Keratinocyte (primary cell): ENCODE results near the gene SMAD6. TPM values are rescaled to one million over a fixed set of nuclear protein-coding genes. Genes with fewer than 3 reads are reported as not detected.

Experiments
- DNase-seq: peaks from one replicate; pipeline ENCODE4 v3.0.0-alpha.2; 2011; ENCODE audit warnings: low read depth, missing footprints, low spot score
- FAIRE-seq: peaks from 2 replicates; lab custom pipeline; 2011; peaks lifted over from hg19 to GRCh38; lab: Jason Lieb, UNC
- H2AFZ ChIP-seq: 2 replicates; pipeline ENCODE4 v1.6.0; 2012; ENCODE audit warnings: low read length, control low read depth, inconsistent platforms; ENCODE audit not compliant: control insufficient read depth
- H3K27ac ChIP-seq: 2 replicates; pipeline ENCODE4 v1.5.1; 2011; ENCODE audit warnings: low read length; ENCODE audit not compliant: control insufficient read depth, insufficient read depth
- H3K27me3 ChIP-seq: 3 replicates; pipeline ENCODE4 v1.6.0; 2011; ENCODE audit warnings: low read length; ENCODE audit not compliant: control insufficient read depth, insufficient read depth; ENCODE audit errors: extremely low read depth
- H3K36me3 ChIP-seq, 2 experiments: 2 replicates in 1 of 2; 3 replicates in 1 of 2; pipeline ENCODE4 v1.5.1; 2011; ENCODE audit warnings: low read length in 2 of 2, mild to moderate bottlenecking in 1 of 2; ENCODE audit not compliant: control insufficient read depth in 2 of 2, insufficient read depth in 2 of 2; ENCODE audit errors: extremely low read depth in 1 of 2
- H3K4me1 ChIP-seq: 3 replicates; pipeline ENCODE4 v1.5.1; 2011; ENCODE audit warnings: low read length; ENCODE audit not compliant: control insufficient read depth, insufficient read depth; ENCODE audit errors: extremely low read depth
- H3K4me2 ChIP-seq: 3 replicates; pipeline ENCODE4 v1.6.0; 2011; ENCODE audit warnings: low read depth, low read length; ENCODE audit not compliant: control insufficient read depth, insufficient read depth; ENCODE audit errors: extremely low read depth
- H3K4me3 ChIP-seq, 3 experiments: fragments of 200-600 bp in 1 of 3; sonication (generic) in 1 of 3; 2 replicates in 2 of 3; 3 replicates in 1 of 3; pipeline ENCODE4 v1.5.1; 2011 to 2016; ENCODE audit warnings: low read length in 3 of 3, mild to moderate bottlenecking in 3 of 3, control low read depth in 2 of 3, inconsistent platforms in 1 of 3, low read depth in 1 of 3, mixed read lengths in 1 of 3, mixed run types in 1 of 3, moderate library complexity in 1 of 3; ENCODE audit not compliant: control insufficient read depth in 2 of 3, insufficient read depth in 2 of 3; ENCODE audit errors: extremely low read depth in 1 of 3
- H3K79me2 ChIP-seq: 2 replicates; pipeline ENCODE4 v1.6.0; 2012; ENCODE audit warnings: low read length; ENCODE audit not compliant: control insufficient read depth, insufficient read depth
- H3K9ac ChIP-seq: 3 replicates; pipeline ENCODE4 v1.6.0; 2011; ENCODE audit warnings: low read length; ENCODE audit not compliant: control insufficient read depth, insufficient read depth; ENCODE audit errors: extremely low read depth
- H3K9me1 ChIP-seq: 3 replicates; pipeline ENCODE4 v1.6.0; 2011; ENCODE audit warnings: low read length; ENCODE audit not compliant: control insufficient read depth, insufficient read depth; ENCODE audit errors: extremely low read depth
- H3K9me3 ChIP-seq: 2 replicates; pipeline ENCODE4 v1.5.1; 2012; ENCODE audit warnings: low read depth, low read length; ENCODE audit not compliant: control insufficient read depth
- H4K20me1 ChIP-seq: 3 replicates; pipeline ENCODE4 v1.6.0; 2011; ENCODE audit warnings: low read length; ENCODE audit not compliant: control insufficient read depth, insufficient read depth; ENCODE audit errors: extremely low read depth
- CTCF ChIP-seq, 3 experiments: IDR thresholded peaks in 1 of 3; conservative IDR thresholded peaks in 1 of 3; optimal IDR thresholded peaks in 1 of 3; 2 replicates in 2 of 3; 3 replicates in 1 of 3; pipeline versions ENCODE3 to v1.5.1; 2011; ENCODE audit warnings: low read length in 3 of 3, mild to moderate bottlenecking in 3 of 3, moderate library complexity in 2 of 3, control low read depth in 1 of 3, inconsistent platforms in 1 of 3; ENCODE audit not compliant: insufficient read depth in 2 of 3; ENCODE audit errors: extremely low read depth in 1 of 3
- EZH2 ChIP-seq: IDR thresholded peaks from one replicate; pipeline ENCODE4 v1.6.1; 2012; ENCODE audit warnings: inconsistent platforms, mild to moderate bottlenecking, low read length, moderate library complexity
- dilution Hi-C: fragments of 300-500 bp; cut with MboI; formaldehyde crosslinking; loops from one replicate; pipeline ENCODE4 v1.7.0; 2020; ENCODE audit warnings: low sequenced_read_pairs; ENCODE audit not compliant: extremely low pct_ligation_motif_present
- polyA plus RNA-seq, 5 experiments: library from polyadenylated mRNA; depleted of rRNA in 3 of 5; stranded (reverse) in 3 of 5; stranded (forward) in 1 of 5; unstranded in 1 of 5; fragments of >200 nt; gene quantifications; 1 replicate in 1 of 5; 2 replicates in 3 of 5; 3 replicates in 1 of 5; pipeline versions ENCODE4 v1.2.1 to v1.2.3, GENCODE V29; 2011 to 2012; ENCODE audit warnings: missing spikeins in 2 of 5, low read depth in 1 of 5, low replicate concordance in 1 of 5

The SMAD6 gene
- polyA plus RNA-seq, 1 donor (not counting 4 experiments of a cell fraction or from before 2014, with no cell fraction given): 0.03 TPM

GRCh38 chr15:66682246-66682645, 19.8 kb upstream of the SMAD6 start:
- no peak overlapping the region for H3K27ac ChIP-seq
- H3K4me1 ChIP-seq: no peaks in the 10 kb centered on the region
- no peak for DNase-seq
- no peaks in the 10 kb centered on the region for H4K20me1 ChIP-seq
- H3K27me3 ChIP-seq: no peaks in the 10 kb centered on the region
- H3K4me2 ChIP-seq: no peak overlapping the region
- no peak for TF ChIP-seq CTCF (optimal IDR thresholded peaks at IDR 0.05 in 1 of 3, IDR thresholded peaks at IDR 0.05 in 1 of 3, conservative IDR thresholded peaks at IDR 0.05 in 1 of 3; ENCODE audit: extremely low read depth in 1 of 3, insufficient read depth in 2 of 3, low read length in 3 of 3)
- no peak for TF ChIP-seq EZH2
- H3K9me1 ChIP-seq: no peaks in the 10 kb centered on the region
- peaks cover 4% of the 10 kb centered on the region for H3K9me3 ChIP-seq
- no peak for FAIRE-seq
- dilution Hi-C loops: no loop called here
- H3K79me2 ChIP-seq: no peaks in the 10 kb centered on the region
- H3K4me3 ChIP-seq: no peak overlapping the region
- H3K9ac ChIP-seq: no peak overlapping the region
- no peaks in the 10 kb centered on the region for H3K36me3 ChIP-seq
- H2AFZ ChIP-seq: no peak overlapping the region

DNA sequence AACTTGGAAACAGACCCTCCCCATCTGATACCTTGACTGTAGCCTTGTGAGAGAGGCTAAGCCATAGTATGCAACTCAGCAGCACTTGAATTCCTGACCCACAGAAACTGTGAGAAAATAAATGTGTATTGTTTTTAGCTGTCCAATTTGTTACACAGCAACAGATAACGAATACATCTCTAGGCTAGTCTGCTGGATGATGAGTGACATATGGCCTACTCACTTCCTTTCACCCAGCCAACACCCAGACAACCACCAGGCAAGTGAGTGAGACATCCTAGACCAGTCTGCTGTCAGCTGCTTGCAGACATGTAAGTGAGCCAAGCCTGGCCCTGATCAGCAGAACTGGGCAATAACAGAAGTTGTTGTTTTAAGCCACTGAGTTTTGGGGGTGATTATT, 19.2 kb upstream of the SMAD6 start:
- Histone ChIP-seq H3K36me3 (no peaks in the 10 kb centered on the region), H3K9ac (no peak overlapping the region), H4K20me1 (no peaks in the 10 kb centered on the region), H3K9me3 (peaks cover 4% of the 10 kb centered on the region), H3K27ac (no peak overlapping the region), H3K79me2 (no peaks in the 10 kb centered on the region), H3K4me1 (no peaks in the 10 kb centered on the region), H2AFZ (no peak overlapping the region), H3K4me2 (no peak overlapping the region), H3K27me3 (no peaks in the 10 kb centered on the region), H3K9me1 (no peaks in the 10 kb centered on the region), H3K4me3 (no peak overlapping the region)
- dilution Hi-C loops: no loop called here
- DNase-seq (no peak), FAIRE-seq (no peak)
- TF ChIP-seq CTCF (optimal IDR thresholded peaks at IDR 0.05 in 1 of 3, IDR thresholded peaks at IDR 0.05 in 1 of 3, conservative IDR thresholded peaks at IDR 0.05 in 1 of 3; ENCODE audit: extremely low read depth in 1 of 3, insufficient read depth in 2 of 3, low read length in 3 of 3) (no peak), EZH2 (no peak)
